Ammon's horn (tissue), 1 donor: ENCODE measurements around the gene RFNG.

Experiments
- DNase-seq: peaks from one replicate; pipeline ENCODE4 v3.0.0-alpha.2; 2016; ENCODE audit warnings: low spot score

Gene RFNG, protein sequence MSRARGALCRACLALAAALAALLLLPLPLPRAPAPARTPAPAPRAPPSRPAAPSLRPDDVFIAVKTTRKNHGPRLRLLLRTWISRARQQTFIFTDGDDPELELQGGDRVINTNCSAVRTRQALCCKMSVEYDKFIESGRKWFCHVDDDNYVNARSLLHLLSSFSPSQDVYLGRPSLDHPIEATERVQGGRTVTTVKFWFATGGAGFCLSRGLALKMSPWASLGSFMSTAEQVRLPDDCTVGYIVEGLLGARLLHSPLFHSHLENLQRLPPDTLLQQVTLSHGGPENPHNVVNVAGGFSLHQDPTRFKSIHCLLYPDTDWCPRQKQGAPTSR

DNA sequence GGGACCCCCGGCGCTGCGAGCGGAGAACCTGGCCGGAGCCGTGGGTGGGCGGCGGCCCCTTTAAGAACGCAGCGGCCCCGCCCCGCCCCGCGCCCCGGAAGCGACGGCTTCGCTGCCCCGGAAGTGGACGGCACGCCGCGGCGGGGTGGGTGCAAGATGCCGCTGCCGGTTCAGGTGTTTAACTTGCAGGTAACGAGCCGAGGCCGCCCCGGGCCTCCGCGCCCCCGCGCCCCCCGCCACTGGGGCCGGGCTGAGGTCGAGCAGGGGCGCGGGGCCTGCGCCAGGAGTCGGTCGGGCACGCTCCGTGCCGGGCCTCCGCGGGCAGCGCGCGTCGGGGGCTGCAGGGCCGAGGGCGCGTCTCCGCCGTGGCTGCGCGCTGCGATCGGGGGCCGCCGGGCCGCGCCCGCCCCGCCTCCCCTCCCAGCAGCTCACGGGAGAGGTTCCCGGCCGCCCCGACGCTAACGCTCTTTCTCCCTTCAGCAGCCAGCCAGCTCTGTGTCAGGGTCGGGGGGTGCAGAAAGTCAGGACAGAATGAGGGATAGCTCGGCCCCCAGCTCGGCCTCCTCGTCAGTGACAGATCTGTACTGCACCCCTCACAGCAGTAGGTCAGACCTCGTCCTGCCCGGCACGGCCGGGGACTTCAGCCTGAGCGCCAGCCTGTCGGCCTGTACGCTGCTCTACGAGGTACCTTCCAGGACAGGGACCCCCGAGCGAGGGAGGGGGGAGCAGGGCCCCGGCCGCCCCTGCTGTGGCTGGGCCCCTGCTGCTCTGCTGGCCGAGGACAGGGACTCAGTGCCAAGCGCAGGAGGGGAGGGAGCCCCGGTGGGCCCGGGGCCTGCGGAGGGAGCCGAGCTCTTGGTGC is at the start of gene RFNG, which contains the start of gene GPS1:
RFNG (minus strand) TSS at position 36 of the 862 bp plus-strand sequence. CDS start 45 bp downstream, outside the sequence.
GPS1 (plus strand) TSS at position 123 of the 862 bp plus-strand sequence; CDS start at position 157, 34 bp downstream.
- DNase-seq: peak; percentile 73

DNA sequence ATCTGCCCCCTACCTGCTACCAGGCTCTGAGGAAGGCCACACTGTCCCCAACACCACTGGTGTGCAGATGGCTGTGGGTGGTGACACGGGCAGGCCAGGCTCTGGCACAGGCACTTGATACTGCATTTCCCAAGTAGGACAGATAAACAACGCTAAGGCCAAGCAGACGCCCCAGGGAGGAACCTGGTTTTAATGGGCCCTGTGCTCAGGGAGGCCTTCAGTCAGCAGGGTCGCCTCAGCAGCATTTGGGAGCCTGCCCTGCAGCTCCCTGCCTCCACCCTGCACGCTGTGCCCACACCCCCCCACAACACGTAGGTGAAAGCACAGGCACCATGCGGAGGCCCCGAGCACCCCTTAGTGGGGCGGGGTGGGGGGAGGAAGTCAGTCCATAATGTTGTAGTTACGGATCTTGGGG is 49.7 kb upstream of the RFNG start:
- no peak for DNase-seq

DNA sequence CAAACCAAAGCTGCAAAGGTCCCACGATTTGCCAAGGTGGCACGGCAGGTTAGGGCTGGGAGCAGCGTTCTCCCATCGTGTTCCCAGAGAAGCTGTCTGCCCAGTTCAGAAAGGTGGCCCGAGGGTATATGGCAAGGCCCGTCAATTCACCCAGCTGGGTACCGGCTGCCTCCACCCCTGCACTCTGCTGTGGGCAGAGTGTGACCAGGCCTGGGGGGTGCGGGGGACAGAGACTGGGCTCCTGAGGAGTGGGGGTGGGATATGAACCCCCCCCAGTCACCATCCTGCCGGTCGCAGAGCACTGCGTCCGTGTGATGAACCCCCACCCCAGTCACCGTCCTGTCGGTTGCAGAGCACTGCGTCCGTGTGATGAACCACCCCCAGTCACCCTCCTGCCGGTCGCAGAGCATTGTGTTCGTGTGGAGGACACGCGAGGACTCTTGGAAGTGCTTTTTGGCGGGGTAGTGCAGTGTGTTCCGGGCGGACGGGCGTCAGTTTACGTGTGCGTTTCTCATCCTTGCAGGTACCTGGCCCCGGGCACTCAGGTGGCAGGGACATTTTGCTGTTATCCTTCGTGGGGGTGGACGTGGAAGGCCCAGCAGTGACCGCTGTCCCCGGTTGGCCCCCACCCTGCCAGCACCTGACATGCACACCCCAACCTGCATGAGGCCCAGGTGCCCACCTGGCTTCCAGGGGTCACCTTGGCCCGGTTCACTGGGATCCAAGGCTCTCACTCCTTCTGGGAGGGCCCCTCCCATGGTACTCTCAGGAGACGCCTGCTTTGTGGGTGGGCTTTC is 49.1 kb upstream of the RFNG start:
- DNase-seq: no peak

DNA sequence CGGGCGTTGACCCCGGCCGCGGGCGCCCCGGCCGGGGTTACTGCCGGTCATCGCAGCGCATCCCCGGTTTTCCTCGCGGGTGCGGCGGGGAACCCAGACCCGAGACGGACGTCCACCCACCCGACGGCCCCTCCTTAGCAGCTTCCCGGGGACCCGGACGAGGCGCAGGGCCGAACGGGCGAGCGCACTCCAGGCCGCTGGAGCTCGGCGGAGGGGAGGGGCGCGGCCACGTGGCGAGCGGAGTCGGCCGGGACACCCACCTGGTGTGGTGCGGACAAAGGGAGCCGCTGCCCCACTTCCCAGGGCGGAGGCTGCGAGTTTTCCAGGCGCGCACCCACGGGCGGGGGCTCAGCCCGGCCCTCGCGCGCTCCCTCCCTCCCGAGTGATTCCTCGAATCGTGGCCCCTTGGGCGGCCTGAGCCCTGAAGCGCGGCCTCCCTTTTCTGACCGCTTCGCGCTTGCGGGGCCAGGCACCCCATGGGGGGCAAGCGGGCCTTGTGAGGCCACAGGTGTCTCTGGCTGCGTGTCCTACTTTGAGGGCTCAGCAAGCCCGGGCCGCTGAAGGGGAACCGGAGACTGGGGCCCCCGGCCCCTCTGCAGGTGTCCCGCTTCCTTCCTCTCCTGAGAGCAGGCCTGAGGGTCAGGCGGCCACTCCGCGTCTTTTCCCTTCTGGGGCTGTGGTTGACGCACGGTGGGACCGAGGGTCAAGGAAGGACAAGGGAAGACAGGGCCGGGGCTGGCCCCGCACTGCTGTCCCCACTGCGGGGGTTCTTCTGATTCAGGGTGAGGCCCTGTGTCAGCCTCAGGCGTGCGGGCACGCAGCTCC is 47.5 kb upstream of the RFNG start:
- no peak for DNase-seq

DNA sequence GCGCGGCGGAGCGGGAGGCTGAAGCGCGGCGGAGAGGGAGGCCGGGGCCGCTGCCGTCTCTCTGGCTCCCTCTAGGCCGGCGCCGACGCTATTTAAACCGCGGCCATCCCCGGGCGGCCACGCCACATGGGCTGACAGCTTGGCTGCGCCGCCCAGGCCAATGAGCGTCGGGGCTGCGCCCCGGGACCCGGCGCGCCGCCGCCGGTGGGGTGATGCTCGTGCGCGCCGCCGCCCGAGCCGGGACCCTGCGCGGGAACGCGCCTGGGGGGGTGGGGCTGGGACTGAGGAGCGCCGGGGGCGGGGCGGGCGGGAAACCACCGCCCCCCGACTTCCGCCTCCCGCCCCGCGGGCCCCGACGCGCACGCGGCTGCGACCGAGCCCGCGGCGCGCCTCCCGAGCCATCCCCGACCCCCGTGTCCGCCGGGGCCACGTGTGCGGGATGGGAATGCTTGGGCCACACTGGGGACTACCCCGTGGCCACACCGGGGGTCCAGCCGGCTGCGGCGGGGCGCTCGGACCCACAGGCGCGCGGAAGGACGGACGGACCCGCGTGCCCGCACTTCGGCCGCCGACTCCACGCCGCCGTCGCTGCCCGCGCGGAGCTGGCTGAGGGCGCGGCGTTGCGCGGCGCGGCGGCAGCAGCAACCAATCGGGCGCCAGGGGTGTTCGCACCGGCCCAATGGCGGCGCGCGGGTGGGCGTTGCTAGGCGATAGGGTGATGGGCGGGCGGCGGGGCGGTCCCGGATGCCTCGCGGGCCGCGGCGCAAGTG is 46.7 kb upstream of the RFNG start, which contains the start of gene FASN:
FASN (minus strand) TSS at position 68 of the 770 bp plus-strand sequence. CDS start 1,791 bp downstream, outside the sequence.
- peak; percentile 96 for DNase-seq

DNA sequence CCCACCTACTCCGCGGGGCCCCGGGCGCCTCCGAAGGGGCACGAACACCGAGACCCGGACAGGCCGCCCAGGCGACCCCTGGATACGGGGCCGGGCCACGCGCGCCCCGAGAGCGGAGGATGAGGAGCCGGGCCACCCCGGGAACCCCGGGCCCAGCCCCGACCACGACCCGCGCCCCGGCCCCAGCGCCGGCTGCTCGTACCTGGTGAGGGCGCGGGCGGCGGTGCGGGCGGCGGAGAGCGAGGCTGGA is 46.2 kb upstream of the RFNG start:
- no peak for DNase-seq

DNA sequence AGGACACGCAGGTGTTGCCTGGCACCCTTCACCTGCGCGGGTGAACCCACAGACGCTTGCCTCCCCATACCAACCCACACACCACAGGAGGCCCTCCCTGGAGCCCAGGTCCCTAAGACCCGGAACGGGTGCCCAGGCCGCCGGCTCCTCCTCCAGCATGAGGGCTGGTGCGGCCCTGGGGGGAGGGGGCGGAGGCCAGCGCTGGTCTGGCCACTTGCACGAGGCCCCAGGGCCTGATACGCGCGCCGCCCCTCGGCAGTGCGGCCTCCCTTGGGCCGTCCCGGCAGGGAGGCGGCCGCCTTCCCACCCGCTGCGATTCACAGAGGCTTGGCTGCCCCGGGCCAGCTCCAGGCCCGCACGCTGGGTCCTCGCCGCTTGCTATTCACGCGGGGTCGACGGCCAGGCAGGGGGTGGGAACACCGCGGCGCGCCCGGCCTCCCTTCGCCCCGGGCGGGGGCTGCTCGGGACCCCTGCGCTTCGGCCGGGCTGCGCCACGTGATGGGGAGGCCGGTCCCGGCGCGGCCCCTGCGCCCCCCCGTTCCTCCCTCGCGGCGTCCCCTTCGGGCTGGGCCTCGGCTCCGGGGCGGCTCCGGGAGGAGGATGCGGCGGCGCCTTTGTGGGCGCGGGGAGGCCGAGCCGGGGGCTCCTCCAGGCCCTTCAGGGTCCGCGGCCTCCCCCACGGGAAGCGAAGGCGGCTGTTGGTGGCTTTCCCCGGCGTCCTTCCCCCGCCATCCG is 45.7 kb upstream of the RFNG start:
- no peak for DNase-seq

DNA sequence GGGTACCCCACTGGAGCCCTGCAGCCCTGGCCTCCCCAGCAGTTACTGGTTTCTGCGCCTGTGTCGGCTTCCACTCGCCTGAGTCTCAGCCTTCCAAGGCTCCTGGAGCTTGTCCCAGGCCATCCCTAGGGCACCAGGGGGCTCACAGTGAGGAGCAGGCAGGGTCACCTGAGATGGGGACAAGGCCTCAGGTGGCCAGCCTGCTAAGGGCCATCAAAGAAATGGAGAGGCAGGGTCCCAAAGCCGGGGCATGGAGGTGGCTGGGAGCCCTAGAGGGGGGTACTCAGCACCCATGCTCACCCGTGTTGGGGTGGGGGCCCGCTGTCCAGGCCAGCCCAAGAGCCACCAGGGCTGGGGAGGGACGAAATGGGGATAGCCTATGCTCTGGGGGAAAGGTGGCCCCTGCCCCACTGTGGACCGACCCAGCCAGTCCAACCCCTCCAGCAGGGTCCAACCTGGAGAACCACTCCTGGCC is 45.1 kb upstream of the RFNG start:
- no peak for DNase-seq

DNA sequence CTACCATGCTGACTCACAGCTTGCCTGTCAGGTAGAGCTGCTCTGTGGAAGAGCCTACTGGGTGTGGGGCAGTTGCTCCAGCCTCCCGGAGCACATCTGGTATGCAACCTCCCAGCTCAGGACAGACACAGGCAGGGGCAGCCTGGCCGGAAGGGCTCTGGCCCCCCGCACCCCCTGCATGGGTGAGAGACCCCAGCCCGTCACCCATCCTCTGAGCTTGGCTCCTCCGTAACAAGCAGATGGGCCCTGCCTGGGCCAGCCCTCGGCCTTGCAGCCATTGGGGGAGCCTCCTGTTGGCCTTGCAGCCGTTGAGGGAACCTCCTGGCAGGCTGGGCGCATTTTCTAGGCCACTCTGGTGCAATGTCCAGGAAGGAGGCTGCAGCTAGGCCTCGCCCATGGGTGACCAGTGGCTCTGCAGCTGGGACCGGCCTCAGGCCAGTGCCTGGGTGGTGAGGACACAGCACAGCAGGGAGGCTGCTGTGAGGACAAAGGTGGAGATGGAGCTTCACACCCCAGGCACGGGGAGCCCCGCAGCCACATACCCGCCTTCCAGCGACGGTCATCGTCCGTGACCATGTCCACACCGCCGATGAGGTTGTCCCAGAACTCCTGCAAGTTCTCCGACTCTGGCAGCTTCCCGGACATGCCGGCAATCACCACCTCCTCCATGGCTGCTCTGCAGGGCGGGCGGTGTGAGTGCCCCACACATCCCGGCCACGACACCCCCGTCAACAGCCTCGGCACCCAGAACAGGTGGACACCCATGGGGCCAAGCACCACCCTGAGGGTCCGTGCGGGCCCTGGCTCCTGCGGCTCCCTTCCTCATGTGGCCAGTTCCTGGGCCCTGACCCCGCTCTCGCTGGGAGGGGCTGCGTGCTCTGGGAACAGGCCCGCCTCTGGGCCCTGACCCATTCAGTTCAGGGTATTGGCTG is 44.4 kb upstream of the RFNG start:
- DNase-seq: no peak

DNA sequence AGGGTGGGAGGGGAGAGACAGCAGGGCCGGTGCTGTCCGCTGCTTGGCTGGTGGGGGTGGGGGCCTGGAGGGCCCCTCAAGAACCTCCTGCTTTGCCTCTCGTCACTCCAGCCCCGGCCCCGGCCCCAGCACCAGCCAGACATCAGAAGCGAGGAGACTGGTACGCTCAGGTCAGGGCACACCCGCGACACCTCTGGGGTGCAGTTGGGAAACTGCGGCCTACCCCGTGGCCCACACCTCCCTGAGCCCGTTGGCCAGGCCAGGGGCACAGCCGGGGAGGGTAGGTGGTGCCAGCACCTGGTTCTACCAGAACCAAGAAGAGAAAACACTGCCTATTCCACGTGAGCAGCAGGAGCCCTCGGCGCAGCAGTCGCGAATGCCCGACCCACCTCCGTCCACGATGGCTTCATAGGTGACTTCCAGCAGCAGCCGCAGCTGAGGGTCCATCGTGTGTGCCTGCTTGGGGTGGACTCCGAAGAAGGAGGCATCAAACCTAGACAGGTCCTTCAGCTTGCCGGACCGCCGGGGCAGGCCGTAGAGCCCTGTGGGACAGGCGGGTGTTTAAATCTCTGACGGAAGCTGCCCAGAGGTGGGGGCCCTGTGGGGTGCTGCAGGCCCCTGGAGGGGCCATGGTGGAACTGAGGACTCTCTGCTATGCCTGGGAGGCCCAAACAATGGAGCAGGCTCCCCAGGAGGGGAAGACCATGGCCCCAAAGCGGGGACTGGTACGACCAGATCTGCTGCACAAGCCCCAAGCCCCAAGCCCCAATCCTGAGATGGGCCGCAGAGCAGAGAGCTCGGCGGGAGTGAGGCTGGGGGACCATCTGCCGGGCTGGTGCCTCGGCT is 43.5 kb upstream of the RFNG start:
- DNase-seq: no peak

DNA sequence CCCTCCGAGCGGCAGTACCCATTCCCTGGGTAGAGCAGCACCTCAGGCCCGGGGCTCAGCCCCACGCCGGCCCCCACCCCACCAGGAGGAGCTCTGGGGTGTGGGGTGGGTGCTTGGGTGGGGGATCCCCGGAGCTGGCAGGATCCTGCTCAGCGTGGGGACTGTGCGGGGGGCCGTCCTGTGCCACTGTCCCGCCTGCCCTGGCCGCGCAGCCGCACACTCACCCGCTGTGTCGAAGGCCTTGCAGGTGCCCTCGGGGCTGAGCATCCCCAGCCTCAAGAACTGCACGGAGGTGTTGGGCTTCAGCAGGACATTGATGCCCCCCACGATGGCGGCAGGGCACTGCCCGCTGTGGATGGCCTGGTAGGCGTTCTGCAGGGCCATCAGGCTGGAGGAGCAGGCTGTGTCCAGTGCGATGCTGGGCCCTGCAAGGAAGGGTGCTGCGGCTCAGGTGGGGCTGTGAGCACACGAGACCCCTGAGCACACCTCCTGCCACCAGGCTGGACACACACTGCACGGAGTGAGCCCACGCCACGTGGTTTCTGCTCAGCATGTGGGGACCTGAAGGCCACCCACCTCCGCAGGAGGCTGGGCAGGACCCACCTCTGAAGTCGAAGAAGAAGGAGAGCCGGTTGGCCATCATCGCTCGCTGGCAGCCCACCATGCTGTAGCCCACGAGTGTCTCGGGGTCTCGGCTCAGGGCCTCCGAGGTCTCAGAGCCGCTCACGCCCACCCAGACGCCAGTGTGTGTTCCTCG is 41.6 kb upstream of the RFNG start:
- DNase-seq: no peak

DNA sequence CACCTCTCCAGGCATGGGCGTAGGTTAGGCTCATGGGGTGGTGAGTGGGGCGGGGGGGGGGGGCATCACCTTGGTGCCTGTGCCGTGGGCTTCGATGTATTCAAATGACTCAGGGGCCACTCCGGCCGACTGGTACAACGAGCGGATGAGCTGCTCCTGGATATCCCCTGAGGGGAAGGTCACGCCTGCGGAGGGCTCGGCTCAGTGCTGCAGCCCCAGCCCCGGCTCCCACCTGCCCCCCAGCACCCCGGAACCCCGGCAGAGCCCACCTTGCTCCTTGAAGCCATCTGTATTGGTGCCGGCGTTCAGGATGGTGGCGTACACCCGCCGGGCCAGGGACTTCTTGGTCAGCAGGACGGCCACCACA is 41.0 kb upstream of the RFNG start:
- DNase-seq: no peak

DNA sequence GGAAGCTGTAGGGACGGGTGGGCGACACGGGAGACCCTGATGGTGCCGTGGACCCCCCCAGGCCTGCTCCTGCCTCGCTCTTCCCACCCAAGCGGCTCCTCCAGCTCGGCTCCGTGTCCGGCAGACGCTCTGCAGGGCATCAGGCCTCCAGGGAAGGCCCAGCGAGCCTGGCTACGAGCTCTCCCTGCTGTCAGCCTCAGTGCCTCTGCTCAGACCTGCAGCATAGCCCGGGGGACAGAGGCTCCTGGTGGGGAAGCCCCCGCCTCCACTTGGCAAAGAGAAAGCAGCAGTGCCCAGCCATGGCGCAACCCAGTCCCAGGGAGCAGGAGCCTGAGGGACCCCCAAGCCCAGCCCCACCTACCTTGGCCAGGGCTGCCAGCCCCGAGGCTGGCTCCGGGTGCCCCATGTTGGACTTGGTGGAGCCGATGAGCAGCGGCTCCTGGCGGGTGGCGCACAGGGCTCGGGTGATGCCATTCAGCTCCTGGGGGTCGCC is 40.5 kb upstream of the RFNG start:
- DNase-seq: no peak

DNA sequence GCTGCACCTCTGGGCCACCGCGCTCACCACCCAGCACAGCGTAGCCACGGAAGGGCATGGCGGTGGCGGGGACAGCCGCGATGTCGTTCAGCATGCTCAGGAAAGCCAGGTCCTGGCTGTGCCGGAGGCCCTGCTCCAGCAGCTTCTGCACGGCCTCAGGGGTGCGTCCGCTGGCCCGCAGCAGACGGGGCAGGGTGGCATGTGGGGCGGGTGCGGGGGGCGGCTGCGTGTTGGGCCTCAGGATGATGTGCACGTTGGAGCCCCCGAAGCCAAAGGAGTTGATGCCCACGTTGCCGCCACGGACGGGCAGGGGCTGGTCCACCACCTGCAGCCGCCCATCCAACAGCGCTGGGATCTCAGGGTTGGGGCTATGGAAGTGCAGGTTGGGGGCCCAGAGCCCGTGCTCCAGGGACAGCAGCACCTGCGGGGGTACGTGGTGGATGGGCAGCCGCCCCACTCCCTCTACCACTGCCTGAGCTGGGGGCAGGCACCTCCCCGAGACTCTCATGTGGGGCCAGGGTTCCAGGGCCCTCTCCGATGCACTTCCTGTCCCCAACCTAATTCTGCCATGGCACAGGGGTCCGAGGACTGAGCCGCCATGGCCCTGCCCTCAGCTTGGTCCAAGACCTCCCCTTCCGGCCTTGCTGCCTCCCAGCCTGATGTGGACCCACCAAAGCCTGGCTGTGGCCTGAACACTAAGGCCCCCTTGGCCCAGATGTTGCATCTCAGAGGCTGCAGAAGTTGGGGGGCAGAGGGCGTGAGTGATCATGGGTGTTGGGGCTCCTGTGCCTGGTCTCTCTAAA is 39.9 kb upstream of the RFNG start:
- DNase-seq: no peak

DNA sequence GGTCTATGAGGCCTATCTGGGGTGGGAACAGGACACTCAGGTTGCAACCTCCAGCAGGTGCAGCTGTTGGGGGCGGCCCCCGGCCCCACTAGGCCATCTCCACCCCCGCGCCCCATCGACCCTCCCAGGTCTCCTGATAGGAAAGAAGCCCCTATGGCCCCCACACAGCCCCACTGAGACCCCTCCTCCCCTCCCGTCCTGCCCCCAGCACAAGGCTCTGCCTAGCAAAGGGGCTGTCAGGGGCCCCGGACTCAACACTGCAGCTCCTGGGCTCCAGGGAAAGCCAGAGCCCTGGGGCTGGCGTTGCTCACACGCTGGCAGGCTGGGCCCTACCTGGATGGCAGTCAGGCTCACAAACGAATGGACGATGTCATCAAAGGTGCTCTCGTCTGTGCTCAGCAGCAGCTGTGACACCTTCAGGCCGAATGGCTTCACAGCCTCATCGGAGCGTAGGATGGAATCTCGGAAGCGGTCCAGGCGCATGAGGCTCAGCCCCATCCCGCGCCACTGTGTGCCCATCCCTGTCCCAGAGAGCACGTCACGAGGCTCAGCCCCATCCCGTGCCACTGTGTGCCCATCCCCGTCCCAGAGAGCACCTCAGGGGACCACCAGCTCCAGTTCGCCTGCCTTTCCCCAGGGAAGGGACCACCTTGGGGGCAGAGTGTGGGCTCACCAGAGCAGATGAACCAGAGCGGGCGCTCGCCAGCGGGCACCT is 39.1 kb upstream of the RFNG start:
- no peak for DNase-seq
